Measurements from ENCODE around the gene NUP62.

Gene NUP62

GRCh38 chr19:49911381-49912145 lies 17.7 kb downstream of the NUP62 start:
- H3K4me3 ChIP-seq (ENCODE audit: control insufficient read depth, low read depth, low read length) = no peak overlapping the region
- TF ChIP-seq CTCF (conservative IDR thresholded peaks at IDR 0.05; ENCODE audit: control insufficient read depth, insufficient read depth, low read depth, low read length) = no peak
- DNase-seq (ENCODE audit: low read depth) = no peak

DNA sequence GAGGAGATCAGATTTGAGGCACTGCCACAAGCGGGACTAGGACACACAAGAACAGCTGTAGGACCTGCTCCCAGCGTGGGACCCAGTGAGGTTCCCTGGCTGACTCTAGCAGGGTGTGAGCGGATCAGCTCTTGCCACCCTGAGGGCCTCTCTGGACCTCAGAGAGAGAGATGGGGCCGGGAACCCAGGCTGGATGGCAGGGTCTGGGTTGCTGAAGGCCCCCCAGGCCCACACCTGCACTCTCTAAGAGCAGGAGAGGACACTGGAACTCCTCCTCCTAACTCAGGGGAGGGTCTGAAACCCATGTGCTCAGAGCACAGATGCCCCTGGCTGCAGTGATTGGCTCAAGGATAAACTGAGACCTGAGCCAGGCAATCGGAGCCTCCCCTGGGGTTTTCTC lies 19.1 kb downstream of the NUP62 start:
- no peak for TF ChIP-seq CTCF (conservative IDR thresholded peaks at IDR 0.05; ENCODE audit: control insufficient read depth, insufficient read depth, low read depth, low read length)
- DNase-seq (ENCODE audit: low read depth) = no peak
- no peak overlapping the region for H3K4me3 ChIP-seq (ENCODE audit: control insufficient read depth, low read depth, low read length)

DNA sequence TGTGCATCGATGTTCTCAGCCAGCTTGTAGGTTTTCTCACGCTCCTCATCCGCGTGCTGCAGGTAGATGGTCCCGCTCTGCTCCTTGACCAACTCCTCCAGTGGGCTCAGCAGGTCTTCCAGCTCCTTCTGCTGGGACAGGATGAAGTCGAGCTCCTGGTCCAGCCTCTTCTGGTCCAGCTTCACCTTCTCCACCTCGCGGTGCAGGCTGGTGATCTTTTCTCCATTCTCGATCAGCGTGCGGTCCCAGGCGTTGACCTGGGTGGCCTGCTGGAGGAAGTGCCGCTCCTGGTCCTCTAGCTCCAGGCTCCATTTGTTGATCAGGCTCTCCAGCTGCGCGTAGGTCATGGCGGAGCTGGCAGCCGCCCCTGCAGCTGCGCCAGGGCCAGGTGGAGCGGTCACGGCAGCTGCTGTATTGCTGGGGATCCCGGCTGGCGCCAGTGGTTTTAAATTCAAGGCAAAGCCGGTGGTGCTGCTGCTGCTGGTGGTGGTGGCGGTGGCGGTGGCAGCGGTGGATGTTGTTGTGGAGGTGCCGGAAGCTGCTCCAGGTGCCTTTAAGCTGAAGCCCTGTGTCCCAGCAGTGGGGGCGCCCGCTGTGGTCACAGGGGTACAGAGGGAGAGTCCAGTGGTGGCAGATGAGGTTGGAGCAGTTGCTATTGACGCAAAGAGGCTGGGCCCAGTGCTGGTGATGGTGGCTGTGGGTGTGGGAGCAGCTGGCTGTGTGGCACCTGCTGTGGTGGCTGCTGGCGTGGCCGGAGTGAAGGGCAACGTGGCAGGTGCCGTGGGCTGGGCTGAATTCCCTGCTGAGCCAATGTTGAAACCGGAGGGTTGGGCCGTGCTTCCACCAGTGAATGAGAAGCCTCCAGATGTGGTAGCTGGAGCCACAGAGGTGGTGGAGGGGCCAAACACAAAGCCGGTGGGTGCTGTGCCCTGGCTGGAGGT lies 20.6 kb downstream of the NUP62 start:
- DNase-seq (ENCODE audit: low read depth) = no peak
- no peak for TF ChIP-seq CTCF (conservative IDR thresholded peaks at IDR 0.05; ENCODE audit: control insufficient read depth, insufficient read depth, low read depth, low read length)
- no peak overlapping the region for H3K4me3 ChIP-seq (ENCODE audit: control insufficient read depth, low read depth, low read length)

DNA sequence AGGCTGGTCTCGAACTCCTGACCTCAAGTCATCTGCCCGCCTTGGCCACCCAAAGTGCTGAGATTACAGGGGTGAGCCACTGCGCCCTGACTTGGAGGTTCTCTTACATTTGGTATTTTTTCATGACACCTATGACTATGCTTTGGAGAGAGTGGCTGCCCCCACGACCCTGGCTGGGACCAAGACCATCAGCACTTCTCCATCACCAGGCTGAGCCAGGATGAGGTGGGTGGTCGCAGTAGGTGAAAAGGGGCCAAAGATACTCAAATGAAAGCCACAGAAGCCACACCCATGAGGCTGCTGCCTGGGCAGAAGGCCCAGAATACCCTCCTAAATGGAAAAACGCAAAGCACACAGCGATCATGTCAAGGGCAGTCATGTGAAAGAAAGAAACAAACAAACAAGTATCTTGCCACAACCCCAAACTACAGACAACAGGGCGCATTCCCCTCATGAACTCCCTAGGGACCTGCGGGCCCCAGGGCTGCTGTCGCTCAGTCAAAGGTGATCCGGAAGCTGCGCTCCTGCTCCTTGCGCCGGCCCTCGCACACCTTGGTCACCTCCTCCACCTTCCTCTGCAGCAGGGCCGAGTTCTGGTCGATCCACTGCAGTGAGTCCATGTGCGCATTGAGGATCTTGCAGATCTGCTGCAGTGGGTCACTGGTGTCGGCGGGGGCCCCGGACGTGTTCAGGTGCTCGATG lies 21.4 kb downstream of the NUP62 start:
- no peak for TF ChIP-seq CTCF (conservative IDR thresholded peaks at IDR 0.05; ENCODE audit: control insufficient read depth, insufficient read depth, low read depth, low read length)
- no peak for DNase-seq (ENCODE audit: low read depth)
- no peak overlapping the region for H3K4me3 ChIP-seq (ENCODE audit: control insufficient read depth, low read depth, low read length)

DNA sequence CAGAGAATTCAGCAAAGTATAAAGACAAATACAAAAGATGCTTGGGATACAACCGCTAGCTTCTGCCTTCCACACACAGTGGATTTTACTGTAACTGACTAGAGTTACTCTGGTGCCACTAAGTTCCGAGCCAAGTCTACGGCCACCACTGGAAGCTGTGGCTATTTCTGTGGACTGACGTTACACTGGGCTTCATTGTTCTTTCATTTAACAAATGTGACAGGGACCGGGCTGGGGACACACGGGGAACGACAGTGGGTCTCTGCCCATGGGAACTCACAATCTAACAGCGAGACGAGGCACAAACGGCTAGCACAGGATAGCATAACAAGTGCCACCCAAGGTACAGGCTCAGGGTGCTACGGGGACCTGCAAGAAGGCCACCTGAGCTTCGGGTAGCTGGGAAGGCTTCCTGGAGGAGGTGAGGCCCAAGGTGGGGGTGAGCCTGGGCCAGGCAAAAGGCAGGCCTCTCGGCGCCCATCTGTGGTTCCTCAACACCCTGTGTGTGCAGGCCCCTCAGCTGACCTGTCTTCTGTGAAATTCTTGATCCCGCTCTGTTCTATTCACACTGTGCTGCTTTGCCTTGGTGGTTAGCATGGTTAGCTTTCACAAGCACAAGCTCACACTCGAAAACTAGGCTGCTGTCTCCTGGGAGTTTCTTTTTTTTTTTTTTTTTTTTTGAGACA lies 22.3 kb downstream of the NUP62 start:
- no peak for TF ChIP-seq CTCF (conservative IDR thresholded peaks at IDR 0.05; ENCODE audit: control insufficient read depth, insufficient read depth, low read depth, low read length)
- H3K4me3 ChIP-seq (ENCODE audit: control insufficient read depth, low read depth, low read length) = no peak overlapping the region
- DNase-seq (ENCODE audit: low read depth) = no peak

- no peak for TF ChIP-seq CTCF (conservative IDR thresholded peaks at IDR 0.05; ENCODE audit: control insufficient read depth, insufficient read depth, low read depth, low read length)
- DNase-seq (ENCODE audit: low read depth) = no peak
- no peak overlapping the region for H3K4me3 ChIP-seq (ENCODE audit: control insufficient read depth, low read depth, low read length)
Measured at GRCh38 chr19:49904136-49904535, 25.2 kb downstream of the NUP62 start.
